Lung (tissue), 12 donors: ENCODE measurements around the gene BICDL1. TPM values are rescaled to one million over a fixed set of nuclear protein-coding genes. Genes with fewer than 3 reads are reported as not detected.

ENCODE experiments used
- ATAC-seq: fragments of 200-7000 bp; cut with Tn5 transposase; one replicate; pipeline ENCODE4 v1.9.1; 2020; ENCODE audit warnings: moderate number of reproducible peaks; ENCODE audit not compliant: insufficient read depth, low FRiP score
- DNase-seq, 3 donors: peaks; one replicate each; pipeline ENCODE4 v3.0.0-alpha.2; 2013 to 2017
- H3K27ac ChIP-seq, 2 donors: one replicate each; pipeline ENCODE4 v1.5.1; 2013; ENCODE audit warnings: mild to moderate bottlenecking in 2 of 2, moderate library complexity in 2 of 2, control low read depth in 1 of 2, inconsistent platforms in 1 of 2, low read depth in 1 of 2, low read length in 1 of 2
- H3K27me3 ChIP-seq, 3 donors: one replicate each; pipeline ENCODE4 v1.5.1; 2013; ENCODE audit warnings: low read length in 2 of 3; ENCODE audit not compliant: control insufficient read depth in 3 of 3, insufficient read depth in 3 of 3
- H3K36me3 ChIP-seq, 4 donors: one replicate each; pipeline ENCODE4 v1.5.1; 2013; ENCODE audit warnings: low read length in 4 of 4, mild to moderate bottlenecking in 1 of 4, moderate library complexity in 1 of 4; ENCODE audit not compliant: control insufficient read depth in 4 of 4, insufficient read depth in 4 of 4
- H3K4me1 ChIP-seq, 5 donors: one replicate each; pipeline ENCODE4 v1.5.1; 2013; ENCODE audit warnings: low read length in 5 of 5, mild to moderate bottlenecking in 2 of 5, moderate library complexity in 1 of 5; ENCODE audit not compliant: control insufficient read depth in 5 of 5, insufficient read depth in 5 of 5
- H3K4me3 ChIP-seq: one replicate; pipeline ENCODE4 v1.5.1; 2013; ENCODE audit warnings: mild to moderate bottlenecking, control low read depth, moderate library complexity
- H3K9ac ChIP-seq, 2 donors: one replicate each; pipeline ENCODE4 v1.5.1; 2013; ENCODE audit warnings: low read length in 2 of 2, control low read depth in 1 of 2; ENCODE audit not compliant: insufficient read depth in 1 of 2
- H3K9me3 ChIP-seq, 4 donors: one replicate each; pipeline ENCODE4 v1.5.1; 2013; ENCODE audit warnings: low read length in 3 of 4, mild to moderate bottlenecking in 1 of 4, moderate library complexity in 1 of 4; ENCODE audit not compliant: control insufficient read depth in 4 of 4, insufficient read depth in 3 of 4
- CTCF ChIP-seq: IDR thresholded peaks from 2 replicates; pipeline ENCODE4 v1.5.1; 2012; ENCODE audit warnings: mild to moderate bottlenecking; ENCODE audit errors: control extremely low read depth, extremely low read depth
- WGBS, 2 donors: extraction: QIAGEN DNeasy Blood & Tissue Kit; methylation state at CpG; one replicate each; pipeline ENCODE4 v1.1.7; 2013; 5-methylcytosine and 5-hydroxymethylcytosine counted together
- polyA plus RNA-seq, 2 donors: library from polyadenylated mRNA; stranded (reverse); fragments of 200-250 nt; gene quantifications; one replicate each; pipeline ENCODE4 v1.2.1, GENCODE V29; 2013
- total RNA-seq, 2 donors: library from RNA; depleted of rRNA in 1 of 2; stranded (reverse); fragments of >200 nt in 1 of 2; gene quantifications; one replicate each; pipeline ENCODE4 v1.2.1, GENCODE V29; 2014 to 2021
- donor health status: control.
- donor health status: control.
- donor health status: Bipolar disorder and iron deficiency.
- donor health status: healthy.
- donor health status: DM: yes; HTN: yes; CAD: no.

BICDL1 gene
- total and polyA plus RNA-seq, 4 donors = 5.2 to 23.7 (median 13.7) TPM

GRCh38 chr12:120101182-120101581, 112.1 kb downstream of the BICDL1 start:
- WGBS, 2 donors = 45 to 71% methylated on average over 11 of the region's 11 CpGs
- H3K9ac ChIP-seq = no peak overlapping the region
- H3K36me3 ChIP-seq = peaks cover 6 to 78% (median 17%) of the 10 kb centered on the region in 4 donors
- H3K4me1 ChIP-seq = peaks cover 0 to 15% (median 6%) of the 10 kb centered on the region in 5 donors
- no peak for TF ChIP-seq CTCF
- ATAC-seq (no peak), DNase-seq (no peak)
- H3K27ac ChIP-seq = peak overlapping the region in 1 of 2 donors; percentile 15
- H3K4me3 ChIP-seq = no peak overlapping the region
- H3K27me3 ChIP-seq = peaks cover 0 to 2% (median 0%) of the 10 kb centered on the region in 3 donors
- no peaks in the 10 kb centered on the region for H3K9me3 ChIP-seq

- no peak overlapping the region for H3K9ac ChIP-seq
- DNase-seq (no peak), ATAC-seq (no peak)
- no peak overlapping the region for H3K27ac ChIP-seq
- H3K4me1 ChIP-seq = peaks cover 0 to 15% (median 6%) of the 10 kb centered on the region in 5 donors
- no peak for TF ChIP-seq CTCF
- peaks cover 6 to 74% (median 17%) of the 10 kb centered on the region in 4 donors for H3K36me3 ChIP-seq
- WGBS, 2 donors = 76 to 80% methylated on average over 13 of the region's 13 CpGs
- H3K4me3 ChIP-seq = no peak overlapping the region
- no peaks in the 10 kb centered on the region for H3K9me3 ChIP-seq
- H3K27me3 ChIP-seq = peaks cover 0 to 2% (median 0%) of the 10 kb centered on the region in 3 donors
Measured at GRCh38 chr12:120101617-120102016, 112.6 kb downstream of the BICDL1 start.

GRCh38 chr12:120102189-120103043, 113.4 kb downstream of the BICDL1 start:
- no peak overlapping the region for H3K4me3 ChIP-seq
- ATAC-seq = no peak

More at GRCh38 chr12:120102189-120103043, 113.4 kb downstream of the BICDL1 start:
- no peak for TF ChIP-seq CTCF
- Histone ChIP-seq H3K27ac (no peak overlapping the region), H3K9ac (no peak overlapping the region), H3K36me3 (peaks cover 6 to 69% (median 17%) of the 10 kb centered on the region in 4 donors), H3K27me3 (peaks cover 0 to 2% (median 0%) of the 10 kb centered on the region in 3 donors), H3K4me1 (peaks cover 0 to 15% (median 6%) of the 10 kb centered on the region in 5 donors), H3K9me3 (no peaks in the 10 kb centered on the region)
- DNase-seq = no peak
- 72 to 82% methylated on average over 30 of the region's 30 CpGs for WGBS, 2 donors
